Endothelial cell (in vitro differentiated cells): ENCODE measurements around the gene TGFB2. TPM values are rescaled to one million over a fixed set of nuclear protein-coding genes. Genes with fewer than 3 reads are reported as not detected.

Source experiments
- DNase-seq: peaks from one replicate; pipeline ENCODE4 v3.0.0; 2021; ENCODE audit warnings: low spot score
- H3K27ac Mint-ChIP-seq: one replicate; pipeline ENCODE4 v1.8.0; 2021; ENCODE audit warnings: mixed read lengths, inconsistent platforms; ENCODE audit not compliant: unreplicated experiment
- H3K27me3 Mint-ChIP-seq: one replicate; pipeline ENCODE4 v1.8.0; 2021; ENCODE audit warnings: mild to moderate bottlenecking, moderate library complexity, mixed read lengths, inconsistent platforms; ENCODE audit not compliant: unreplicated experiment
- H3K36me3 Mint-ChIP-seq: one replicate; pipeline ENCODE4 v1.8.0; 2021; ENCODE audit warnings: mild to moderate bottlenecking, low read depth, mixed read lengths, inconsistent platforms; ENCODE audit not compliant: unreplicated experiment
- H3K4me1 Mint-ChIP-seq: one replicate; pipeline ENCODE4 v1.8.0; 2021; ENCODE audit warnings: mild to moderate bottlenecking, mixed read lengths, inconsistent platforms; ENCODE audit not compliant: unreplicated experiment
- H3K4me3 Mint-ChIP-seq: one replicate; pipeline ENCODE4 v1.8.0; 2021; ENCODE audit warnings: mild to moderate bottlenecking, mixed read lengths, inconsistent platforms; ENCODE audit not compliant: unreplicated experiment
- H3K9me3 Mint-ChIP-seq: one replicate; pipeline ENCODE4 v1.8.0; 2021; ENCODE audit warnings: mixed read lengths, inconsistent platforms; ENCODE audit not compliant: unreplicated experiment
- total RNA-seq: library from RNA; stranded (reverse); fragmentation: NEBNext Ultra II Directional; extraction: Animal tissue kit (Norgen Biotek cat#: 25700); gene quantifications from one replicate; pipeline ENCODE4 v1.2.1, GENCODE V29; 2021; ENCODE audit not compliant: unreplicated experiment
- TF ChIP-seq, protein P1 (sequence below): fragments of 200-600 bp; sonication (generic); IDR thresholded peaks from one replicate; pipeline ENCODE4 v1.5.0; 2021; ENCODE audit warnings: antibody characterized with exemption; ENCODE audit not compliant: unreplicated experiment

Gene TGFB2
- total RNA-seq, 1 donor from 2014 or later, result 0.62 TPM

DNA sequence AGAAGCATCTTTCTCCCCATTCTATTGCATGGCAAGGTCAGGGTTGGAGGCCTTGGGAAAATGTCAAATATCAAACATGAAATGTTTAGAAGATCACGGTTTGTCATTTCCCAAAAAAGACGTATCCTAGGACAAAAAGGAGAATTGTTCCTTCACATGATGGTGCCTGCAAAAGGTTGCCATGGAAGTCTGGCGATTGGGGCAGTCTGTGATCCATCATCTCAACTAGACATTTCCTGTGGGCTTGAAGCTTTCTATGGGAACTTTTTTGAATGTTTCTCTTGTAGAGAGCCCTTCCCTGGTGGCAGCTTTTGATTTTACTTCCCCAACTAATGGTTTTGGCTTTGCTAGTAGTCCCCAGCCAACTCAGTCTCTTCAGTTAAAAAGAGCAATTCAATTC is 106.3 kb downstream of the TGFB2 start:
- Mint-ChIP-seq H3K27ac (no peak overlapping the region), H3K4me3 (no peak overlapping the region), H3K4me1 (no peaks in the 10 kb centered on the region), H3K36me3 (no peaks in the 10 kb centered on the region), H3K27me3 (peaks cover 2% of the 10 kb centered on the region), H3K9me3 (no peaks in the 10 kb centered on the region)
- TF ChIP-seq, protein P1, sequence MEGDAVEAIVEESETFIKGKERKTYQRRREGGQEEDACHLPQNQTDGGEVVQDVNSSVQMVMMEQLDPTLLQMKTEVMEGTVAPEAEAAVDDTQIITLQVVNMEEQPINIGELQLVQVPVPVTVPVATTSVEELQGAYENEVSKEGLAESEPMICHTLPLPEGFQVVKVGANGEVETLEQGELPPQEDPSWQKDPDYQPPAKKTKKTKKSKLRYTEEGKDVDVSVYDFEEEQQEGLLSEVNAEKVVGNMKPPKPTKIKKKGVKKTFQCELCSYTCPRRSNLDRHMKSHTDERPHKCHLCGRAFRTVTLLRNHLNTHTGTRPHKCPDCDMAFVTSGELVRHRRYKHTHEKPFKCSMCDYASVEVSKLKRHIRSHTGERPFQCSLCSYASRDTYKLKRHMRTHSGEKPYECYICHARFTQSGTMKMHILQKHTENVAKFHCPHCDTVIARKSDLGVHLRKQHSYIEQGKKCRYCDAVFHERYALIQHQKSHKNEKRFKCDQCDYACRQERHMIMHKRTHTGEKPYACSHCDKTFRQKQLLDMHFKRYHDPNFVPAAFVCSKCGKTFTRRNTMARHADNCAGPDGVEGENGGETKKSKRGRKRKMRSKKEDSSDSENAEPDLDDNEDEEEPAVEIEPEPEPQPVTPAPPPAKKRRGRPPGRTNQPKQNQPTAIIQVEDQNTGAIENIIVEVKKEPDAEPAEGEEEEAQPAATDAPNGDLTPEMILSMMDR, result no peak
- DNase-seq, result no peak

DNA sequence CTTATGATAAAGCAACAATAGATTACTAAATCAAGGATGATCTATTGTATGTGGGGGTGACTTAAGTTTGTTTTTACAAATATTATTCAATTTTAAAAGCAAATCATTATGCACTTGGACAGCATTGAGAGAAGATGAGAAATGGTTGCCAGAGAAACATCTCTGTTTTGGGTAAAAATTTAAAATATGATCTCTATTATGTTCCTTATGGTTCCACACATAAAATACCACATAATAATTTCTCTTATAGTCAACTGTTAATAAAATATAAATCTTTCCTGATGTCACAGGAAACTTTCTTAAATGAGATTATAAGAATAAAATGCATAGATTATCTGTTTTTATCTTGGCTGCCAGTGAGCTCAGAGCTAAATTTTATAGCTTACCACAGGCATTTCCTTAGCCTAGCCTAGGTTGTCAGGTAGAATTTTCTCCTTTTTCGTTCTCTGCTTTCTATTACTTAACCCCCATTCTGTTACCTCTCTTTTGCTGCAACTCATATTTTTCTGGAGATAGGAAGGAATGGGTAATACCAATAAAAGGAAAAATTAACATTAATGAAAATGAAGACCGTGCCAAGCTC is 109.7 kb downstream of the TGFB2 start:
- Mint-ChIP-seq H3K36me3 (no peaks in the 10 kb centered on the region), H3K27me3 (peaks cover 2% of the 10 kb centered on the region), H3K4me1 (no peaks in the 10 kb centered on the region), H3K9me3 (no peaks in the 10 kb centered on the region), H3K4me3 (no peak overlapping the region), H3K27ac (no peak overlapping the region)
- DNase-seq, result no peak
- TF ChIP-seq, protein P1, result no peak

DNA sequence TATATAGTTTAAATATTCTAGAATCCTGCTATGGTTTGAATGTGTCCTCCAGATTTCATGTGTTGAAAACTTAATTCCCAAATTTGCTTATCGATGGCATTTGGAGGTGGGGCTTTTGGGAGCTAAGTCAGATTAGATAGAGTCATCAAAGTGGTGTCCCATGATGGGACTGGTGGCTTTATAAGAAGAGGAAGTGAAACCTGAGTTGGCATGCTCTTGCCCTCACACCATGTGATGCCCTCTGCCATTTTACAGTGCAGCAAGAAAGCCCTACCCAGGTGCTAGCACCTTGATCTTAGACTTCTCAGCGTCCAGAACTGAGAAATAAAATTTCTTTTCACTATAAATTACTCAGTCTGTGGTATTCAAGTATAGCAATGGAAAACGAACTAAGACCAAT is 111.3 kb downstream of the TGFB2 start:
- H3K4me3 Mint-ChIP-seq, result no peak overlapping the region
- H3K27me3 Mint-ChIP-seq, result peaks cover 2% of the 10 kb centered on the region
- H3K4me1 Mint-ChIP-seq, result peaks cover 3% of the 10 kb centered on the region
- TF ChIP-seq, protein P1, result no peak
- DNase-seq, result no peak
- H3K27ac Mint-ChIP-seq, result no peak overlapping the region
- H3K36me3 Mint-ChIP-seq, result no peaks in the 10 kb centered on the region
- no peaks in the 10 kb centered on the region for H3K9me3 Mint-ChIP-seq

DNA sequence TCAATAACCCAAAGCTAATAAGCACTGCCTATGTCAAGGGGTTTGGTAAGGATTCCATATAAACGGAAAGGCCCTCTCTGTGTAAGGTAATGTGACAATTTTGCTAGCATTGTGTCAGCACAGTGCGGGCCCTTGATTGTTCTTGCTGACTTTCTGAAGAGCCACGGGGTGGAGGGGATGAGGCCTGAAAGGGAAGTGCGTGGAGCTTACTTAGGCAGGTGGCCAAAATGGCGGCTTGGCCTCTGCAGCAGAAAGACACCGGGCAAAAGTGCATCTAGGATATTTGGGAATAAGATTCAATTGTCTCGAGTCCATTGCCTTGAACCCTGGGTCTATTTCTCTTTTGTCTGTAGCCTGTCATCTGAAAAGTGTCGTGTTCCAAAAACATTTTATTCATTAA is 114.3 kb downstream of the TGFB2 start:
- no peaks in the 10 kb centered on the region for H3K9me3 Mint-ChIP-seq
- H3K4me3 Mint-ChIP-seq, result no peak overlapping the region
- peaks cover 3% of the 10 kb centered on the region for H3K4me1 Mint-ChIP-seq
- DNase-seq, result no peak
- H3K36me3 Mint-ChIP-seq, result no peaks in the 10 kb centered on the region
- TF ChIP-seq, protein P1, result no peak
- peaks cover 2% of the 10 kb centered on the region for H3K27me3 Mint-ChIP-seq
- H3K27ac Mint-ChIP-seq, result no peak overlapping the region

DNA sequence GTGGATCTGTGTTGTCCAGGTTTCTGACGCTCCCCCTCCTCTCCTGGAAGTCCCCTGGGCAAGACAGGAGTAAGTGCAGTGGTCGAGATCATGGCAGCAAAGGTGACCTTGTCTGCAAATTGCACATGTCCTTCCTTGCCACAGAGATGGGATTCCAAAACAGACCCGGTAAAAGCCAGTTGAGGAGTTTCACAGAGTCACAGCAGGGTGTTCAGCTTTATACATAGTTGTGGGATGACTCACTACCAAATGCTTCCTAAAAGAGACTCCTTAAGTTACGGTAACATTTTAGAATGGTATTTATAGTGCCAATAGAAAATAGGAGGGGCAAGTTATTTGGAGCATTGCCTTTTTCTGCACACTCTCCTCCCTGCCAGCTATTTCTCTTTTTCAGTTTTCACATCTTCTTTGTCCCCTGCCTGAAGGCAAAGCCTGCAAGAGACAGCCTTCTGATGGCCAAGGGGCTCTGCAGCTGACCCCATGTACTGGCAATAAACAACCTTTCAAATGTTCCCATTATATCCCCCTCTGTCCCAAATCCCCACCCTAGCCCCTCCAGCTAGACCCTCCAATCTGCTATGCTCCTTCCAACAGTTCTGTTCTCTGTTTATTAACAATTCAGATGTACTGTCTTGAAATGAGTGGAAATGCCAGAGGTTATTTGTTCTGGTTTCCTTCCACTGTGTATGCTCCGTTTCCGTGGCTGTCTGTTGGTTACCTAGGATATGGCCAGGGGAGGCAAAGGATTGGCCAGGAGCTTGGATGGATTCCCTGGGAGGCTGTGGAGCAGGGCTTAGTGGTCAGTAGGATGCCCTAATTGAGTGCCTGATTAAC is 115.0 kb downstream of the TGFB2 start:
- H3K4me3 Mint-ChIP-seq, result no peak overlapping the region
- no peaks in the 10 kb centered on the region for H3K36me3 Mint-ChIP-seq
- peaks cover 2% of the 10 kb centered on the region for H3K27me3 Mint-ChIP-seq
- TF ChIP-seq, protein P1, result no peak
- H3K4me1 Mint-ChIP-seq, result peaks cover 3% of the 10 kb centered on the region
- no peak overlapping the region for H3K27ac Mint-ChIP-seq
- no peaks in the 10 kb centered on the region for H3K9me3 Mint-ChIP-seq
- DNase-seq, result no peak
